NCI-H128 (cell line): ENCODE results near the gene GSDMA.
"Not testable (repeated sequence)": the region's sequence is repeated elsewhere in the genome, so short reads cannot be mapped to it uniquely, and the experiment has no call there.

Source experiments
- DNase-seq: peaks from one replicate; lab custom pipeline; 2025; ENCODE audit not compliant: unreplicated experiment; lab: John Stamatoyannopoulos, UW

GSDMA gene

GRCh38 chr17:39929646-39930407 is 33.0 kb upstream of the GSDMA start:
- no peak for DNase-seq

DNA sequence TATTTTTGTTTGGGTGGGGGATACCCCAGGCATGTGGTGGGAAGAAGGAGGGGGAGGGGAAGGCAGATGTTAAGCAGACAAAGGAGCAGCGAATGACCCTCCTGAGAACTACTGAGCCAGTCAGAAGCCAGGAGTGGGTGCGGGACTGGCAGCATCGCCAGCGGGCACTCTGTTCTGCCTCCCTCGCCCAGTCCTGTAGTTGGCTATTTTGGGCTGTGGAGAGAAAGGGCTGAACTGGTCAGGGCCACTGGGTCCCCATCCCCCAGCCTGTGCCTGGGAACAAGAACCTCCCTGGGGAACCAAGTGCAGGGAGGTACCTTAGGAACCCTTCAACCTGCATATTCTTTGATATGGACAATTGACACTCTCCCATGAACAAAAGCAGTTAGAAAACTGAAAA is 28.9 kb upstream of the GSDMA start:
- DNase-seq: no peak

GRCh38 chr17:39934324-39934723 is 28.5 kb upstream of the GSDMA start:
- DNase-seq: no peak

- DNase-seq: no peak
Observed at GRCh38 chr17:39935909-39936308, 26.9 kb upstream of the GSDMA start.

GRCh38 chr17:39937447-39937846 is 25.4 kb upstream of the GSDMA start:
- DNase-seq: no peak

DNA sequence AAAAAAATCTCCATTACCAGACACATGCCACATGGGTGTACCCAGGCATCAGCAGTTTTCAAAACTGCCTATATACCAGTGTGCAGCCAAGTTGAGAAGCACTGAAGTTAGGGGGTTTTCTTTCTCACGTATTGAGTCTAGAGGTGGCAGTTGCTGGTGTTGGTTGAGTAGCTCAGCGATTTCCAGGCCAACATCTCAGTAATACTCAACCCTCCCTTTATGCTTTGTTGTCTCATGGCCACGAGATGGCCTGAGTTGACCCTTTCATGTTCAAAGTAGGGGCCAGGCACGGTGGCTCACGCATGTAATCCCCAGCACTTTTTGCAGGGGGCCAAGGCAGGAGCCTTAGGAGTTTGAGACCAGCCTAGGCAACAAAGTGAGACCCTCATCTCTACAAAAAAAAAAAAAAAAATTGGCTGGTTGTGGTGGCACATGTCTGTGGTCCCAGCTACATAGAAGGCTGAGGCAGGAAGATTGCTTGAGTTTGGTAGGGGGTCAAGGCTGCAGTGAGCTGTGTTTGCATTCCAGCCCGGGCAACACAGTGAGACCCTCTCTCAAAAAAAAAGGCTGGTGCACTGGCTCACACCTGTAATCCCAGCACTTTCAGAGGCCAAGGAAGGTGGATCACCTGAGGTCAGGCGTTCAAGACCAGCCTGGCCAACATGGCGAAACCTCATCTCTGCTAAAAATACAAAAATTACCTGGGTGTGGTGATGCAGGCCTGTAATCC is 24.5 kb upstream of the GSDMA start:
- no peak for DNase-seq

GRCh38 chr17:39939106-39939505 is 23.7 kb upstream of the GSDMA start:
- no peak for DNase-seq

DNA sequence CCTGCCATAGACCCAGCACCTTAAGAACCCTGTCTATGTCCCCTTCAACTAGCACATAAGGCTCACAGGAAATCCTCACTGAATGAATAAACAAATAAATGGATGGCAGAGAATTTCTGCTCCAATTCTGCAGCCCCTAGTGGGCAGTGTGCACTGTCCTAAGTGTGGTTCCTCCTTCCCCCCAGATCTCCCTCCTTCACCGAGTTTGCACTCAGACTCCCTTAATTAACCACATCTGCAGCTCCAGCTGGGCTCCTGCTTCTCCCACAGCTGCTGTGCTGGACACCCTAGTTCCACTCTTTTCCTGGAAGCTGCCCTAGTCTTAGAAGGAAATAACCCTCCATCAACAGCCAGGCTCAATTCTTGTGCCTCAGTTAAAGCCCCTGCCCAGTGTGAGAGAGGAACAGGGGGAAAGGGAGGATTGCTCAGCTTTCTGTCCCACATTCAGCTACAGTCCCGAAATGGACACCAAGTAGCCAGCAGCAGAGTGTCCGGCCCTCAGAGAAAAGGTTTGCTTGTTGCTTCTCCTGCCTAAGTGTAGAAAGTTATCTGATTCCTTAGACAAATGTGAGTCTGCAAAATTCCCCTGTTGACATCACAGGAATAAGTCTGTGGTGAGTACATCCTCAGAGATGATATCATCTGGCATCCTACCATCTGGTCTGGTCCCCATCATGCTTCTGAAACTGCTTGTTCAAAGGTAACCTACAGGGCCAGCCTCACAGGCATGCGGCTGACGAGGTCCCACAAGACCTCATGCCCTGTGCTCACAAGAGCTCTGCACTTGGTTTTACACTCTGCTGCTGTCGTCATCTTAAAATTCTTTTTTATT is 23.0 kb upstream of the GSDMA start:
- no peak for DNase-seq

GRCh38 chr17:39943702-39944392 is 19.0 kb upstream of the GSDMA start:
- DNase-seq: no peak

DNA sequence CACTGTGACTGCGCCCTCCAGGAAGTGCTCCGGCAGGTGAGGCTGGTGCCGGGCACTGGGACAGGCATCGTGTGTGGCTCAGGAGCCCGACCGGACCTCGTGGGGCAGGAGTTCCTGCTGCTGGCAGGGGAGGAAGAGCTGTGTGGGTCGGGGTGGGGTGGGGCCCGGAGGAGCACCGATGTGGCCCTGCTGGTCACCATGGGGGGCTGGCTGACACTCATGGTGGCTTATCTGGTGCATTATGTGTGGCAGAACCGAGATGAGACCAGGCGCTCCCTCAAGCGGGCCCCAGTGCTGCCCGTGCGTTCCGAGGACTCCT is 18.5 kb upstream of the GSDMA start:
- DNase-seq: no peak

- no peak for DNase-seq
Observed at GRCh38 chr17:39946551-39947330, 16.1 kb upstream of the GSDMA start.

DNA sequence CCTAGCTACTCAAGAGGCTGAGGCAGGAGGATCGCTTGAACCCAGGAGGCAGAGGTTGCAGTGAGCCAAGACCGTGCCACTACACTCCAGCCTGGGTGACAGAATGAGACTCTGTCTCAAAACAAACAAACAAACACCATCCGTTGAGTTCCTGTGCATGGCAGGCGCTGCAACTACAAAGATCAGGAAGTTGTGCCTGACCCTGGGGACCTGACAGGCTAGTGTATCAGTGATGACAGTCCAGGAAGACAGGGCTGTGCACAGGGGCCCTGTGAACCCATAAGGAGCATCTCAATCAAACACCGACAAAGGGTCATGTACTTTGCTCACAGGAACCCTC is 14.3 kb upstream of the GSDMA start:
- DNase-seq: not testable (repeated sequence)

- DNase-seq: no peak
Observed at GRCh38 chr17:39949028-39949427, 13.8 kb upstream of the GSDMA start.

- no peak for DNase-seq
Observed at GRCh38 chr17:39950871-39951348, 11.9 kb upstream of the GSDMA start.

DNA sequence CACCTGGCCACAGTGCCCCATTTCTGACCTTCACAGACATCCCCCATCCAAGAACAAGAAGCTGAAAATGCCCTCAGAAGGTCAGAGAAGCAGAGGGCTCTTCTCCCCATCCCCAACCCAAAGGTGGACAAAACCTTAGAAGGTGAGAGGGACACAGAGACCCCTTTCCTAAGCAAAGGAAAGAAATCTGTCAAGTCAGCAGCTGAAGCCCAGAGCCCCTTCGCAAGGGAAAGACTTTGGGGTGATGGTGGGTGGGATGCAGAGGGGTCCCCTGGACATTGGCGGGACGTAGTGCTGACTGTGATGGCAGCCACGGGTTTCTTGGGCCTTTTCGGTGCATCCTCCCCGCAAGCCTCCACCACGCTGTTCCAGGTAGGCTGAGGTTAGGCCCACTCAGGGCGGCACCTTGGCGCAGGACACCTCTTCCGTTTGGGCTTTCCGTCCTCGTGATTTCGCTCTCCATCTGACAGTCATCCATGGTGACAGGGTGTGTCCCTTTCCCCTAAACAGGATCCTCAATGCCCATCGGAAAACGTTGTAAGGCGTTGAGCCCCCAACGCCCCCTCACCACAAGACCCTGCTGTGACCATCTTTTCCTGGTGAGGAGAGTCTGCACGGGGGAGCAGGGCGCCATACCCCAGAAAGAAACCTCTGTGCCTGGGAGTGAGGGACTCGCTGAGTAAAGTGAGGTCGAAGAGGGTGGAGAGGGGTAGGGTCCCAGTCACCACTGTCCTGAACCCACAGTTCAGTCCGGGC is 10.7 kb upstream of the GSDMA start:
- no peak for DNase-seq

- peak; percentile 55 for DNase-seq
Observed at GRCh38 chr17:39952680-39953470, 9.9 kb upstream of the GSDMA start.

GRCh38 chr17:39953471-39953888 is 9.3 kb upstream of the GSDMA start:
- no peak for DNase-seq

GRCh38 chr17:39954876-39955275 is 7.9 kb upstream of the GSDMA start:
- DNase-seq: no peak

DNA sequence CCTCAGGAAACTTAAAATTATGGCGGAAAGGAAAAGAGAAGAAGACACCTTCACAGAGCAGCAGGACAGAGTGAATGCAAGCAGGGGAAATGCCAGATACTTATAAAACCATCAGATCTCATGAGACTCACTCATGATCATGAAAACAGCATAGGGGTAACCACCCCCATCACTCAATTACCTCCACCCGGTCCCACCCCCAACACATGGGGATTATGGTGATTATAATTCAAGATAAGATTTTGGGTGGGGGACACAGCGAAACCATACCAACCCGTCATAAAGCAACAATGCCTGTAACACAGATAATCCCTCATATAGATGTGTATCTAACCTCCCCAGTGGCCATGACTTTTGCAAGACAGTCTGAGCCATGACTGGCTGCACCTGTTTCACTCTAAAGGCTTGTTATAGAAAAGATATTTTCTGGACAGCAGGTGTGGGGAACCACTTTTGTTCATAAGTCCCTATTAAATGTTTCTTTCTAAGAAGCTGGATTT is 7.0 kb upstream of the GSDMA start:
- no peak for DNase-seq
